AG09319 (cell line): ENCODE measurements around the gene RGS9.

Experiments used
- DNase-seq: peaks from one replicate; pipeline ENCODE4 v3.0.0-alpha.2; 2010; ENCODE audit warnings: low read depth; ENCODE audit errors: extremely low read depth
- CTCF ChIP-seq: IDR thresholded peaks from 2 replicates; pipeline ENCODE4 v1.5.1; 2011; ENCODE audit warnings: low read depth, mild to moderate bottlenecking, inconsistent platforms, low read length, moderate library complexity

The RGS9 gene

DNA sequence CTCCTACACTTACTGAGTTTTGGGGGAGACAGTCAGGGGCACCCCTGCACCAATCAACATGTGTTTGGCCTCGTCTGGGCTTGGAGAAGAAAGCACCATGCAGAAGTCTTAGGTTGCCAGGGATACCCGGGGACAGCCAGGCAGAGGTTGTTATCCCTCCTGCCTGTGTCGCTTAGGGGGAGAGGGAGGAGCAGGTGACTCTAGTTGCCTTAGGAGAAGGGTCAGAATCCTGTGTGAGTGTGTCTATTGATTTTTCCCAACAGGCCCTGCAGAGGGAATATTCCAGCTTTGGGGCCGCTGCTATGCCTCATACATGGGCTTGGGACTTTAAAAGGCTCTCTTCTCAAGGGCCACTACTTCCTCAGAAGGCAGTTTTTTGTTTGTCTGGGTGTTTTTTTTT is 89.1 kb downstream of the RGS9 start:
- DNase-seq, result no peak
- TF ChIP-seq CTCF, result no peak

GRCh38 chr17:65227637-65228036 is 90.5 kb downstream of the RGS9 start:
- DNase-seq, result no peak
- TF ChIP-seq CTCF, result no peak

- no peak for TF ChIP-seq CTCF
- no peak for DNase-seq
Observed at GRCh38 chr17:65228287-65228686, 91.1 kb downstream of the RGS9 start.

- no peak for TF ChIP-seq CTCF
- DNase-seq, result no peak
Observed at GRCh38 chr17:65228734-65229620, 91.8 kb downstream of the RGS9 start.

- no peak for DNase-seq
- TF ChIP-seq CTCF, result no peak
Observed at GRCh38 chr17:65229621-65229995, 92.4 kb downstream of the RGS9 start.

DNA sequence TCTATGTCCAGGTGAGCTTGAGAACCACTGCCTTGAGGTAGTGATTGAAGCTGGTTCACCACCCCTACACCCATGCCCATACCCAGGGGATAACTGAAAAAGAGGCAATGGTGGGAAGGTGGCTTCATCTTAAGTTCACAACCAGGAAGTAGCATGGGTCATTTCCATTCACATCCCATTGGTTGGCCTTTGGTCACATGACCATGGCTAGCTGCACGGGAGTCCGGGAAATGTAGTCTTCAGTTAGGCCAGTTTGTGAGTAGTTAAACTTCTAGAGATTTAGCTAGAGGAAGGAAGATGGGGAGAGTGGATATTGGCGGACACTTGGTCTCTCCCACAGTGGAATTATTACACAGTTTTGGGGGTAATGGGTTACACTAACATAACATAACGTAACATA is 92.9 kb downstream of the RGS9 start:
- TF ChIP-seq CTCF, result no peak
- DNase-seq, result no peak

DNA sequence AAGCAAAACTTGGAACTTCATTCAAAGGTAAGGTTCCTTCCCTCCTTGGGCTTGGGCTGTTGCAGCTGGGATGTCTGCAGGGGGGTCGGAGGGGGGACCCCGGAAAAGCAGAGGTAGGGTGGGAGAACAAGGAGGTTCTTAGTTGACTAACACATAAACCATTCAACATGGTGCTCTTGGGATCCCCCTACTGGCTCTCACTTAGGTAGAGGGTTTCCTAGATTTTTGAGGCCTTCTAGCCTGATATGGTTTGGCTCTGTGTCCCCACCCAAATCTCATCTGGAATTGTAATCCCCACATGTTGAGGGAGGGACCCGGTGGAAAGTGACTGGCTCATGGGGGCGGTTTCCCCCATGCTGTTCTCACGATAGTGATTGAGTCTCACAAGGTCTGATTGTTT is 93.9 kb downstream of the RGS9 start:
- TF ChIP-seq CTCF, result no peak
- DNase-seq, result no peak
